Endothelial cell of umbilical vein (primary cell): ENCODE data around the gene MSL3B.

Experiments used
- BruUV-seq: library from RNA; stranded (reverse); fragments of 400-500 nt; replicated peaks from 2 replicates; lab custom pipeline; 2021; lab: Mats Ljungman, UMichigan
- CTCF ChIA-PET: fragments of 300-600, 350-600 bp; sonication (Branson Sonifier 250); formaldehyde crosslinking; loops from one replicate; lab custom pipeline; 2021; ENCODE audit warnings: antibody characterized with exemption, inconsistent platforms; lab: Charles Lee
- POLR2A ChIA-PET: fragments of 300-600, 350-600 bp; sonication (Branson Sonifier 250); formaldehyde crosslinking; loops from one replicate; lab custom pipeline; 2021; ENCODE audit warnings: antibody characterized with exemption, inconsistent platforms; lab: Charles Lee
- DNase-seq: peaks from one replicate; pipeline ENCODE4 v3.0.0-alpha.2; 2011; ENCODE audit warnings: low read depth, low spot score
- FAIRE-seq: peaks from 2 replicates; lab custom pipeline; 2011; peaks lifted over from hg19 to GRCh38; lab: Jason Lieb, UNC
- H2AFZ ChIP-seq: 2 replicates; pipeline ENCODE4 v1.6.0; 2012; ENCODE audit warnings: low read depth, low read length, control low read depth, inconsistent platforms
- H3K27ac ChIP-seq: 2 replicates; pipeline ENCODE4 v1.5.1; 2011; ENCODE audit warnings: low read depth, mild to moderate bottlenecking, control low read depth, low read length, moderate library complexity; ENCODE audit not compliant: insufficient read depth
- H3K27me3 ChIP-seq, 2 experiments: 2 replicates each; pipeline versions ENCODE4 v1.6.0 to v1.6.1; 2011; ENCODE audit warnings: low read length in 2 of 2, mixed read lengths in 1 of 2; ENCODE audit not compliant: control insufficient read depth in 2 of 2, insufficient read depth in 2 of 2
- H3K36me3 ChIP-seq, 2 experiments: 2 replicates in 1 of 2; 3 replicates in 1 of 2; pipeline ENCODE4 v1.5.1; 2011; ENCODE audit warnings: low read length in 2 of 2, mild to moderate bottlenecking in 1 of 2, moderate library complexity in 1 of 2; ENCODE audit not compliant: control insufficient read depth in 2 of 2, insufficient read depth in 2 of 2; ENCODE audit errors: extremely low read depth in 1 of 2
- H3K4me1 ChIP-seq: 3 replicates; pipeline ENCODE4 v1.5.1; 2011; ENCODE audit warnings: mild to moderate bottlenecking, low read length; ENCODE audit not compliant: control insufficient read depth, insufficient read depth; ENCODE audit errors: extremely low read depth
- H3K4me2 ChIP-seq: 2 replicates; pipeline ENCODE4 v1.6.1; 2011; ENCODE audit warnings: low read length, control low read depth, mixed read lengths; ENCODE audit not compliant: insufficient read depth
- H3K4me3 ChIP-seq, 3 experiments: fragments of 200-600 bp in 1 of 3; sonication (generic), shearing (Covaris generic) in 1 of 3; replicated peaks in 1 of 3; 2 replicates each; pipeline ENCODE4 v1.5.1; 2011 to 2016; ENCODE audit warnings: control low read depth in 3 of 3, low read length in 3 of 3, mild to moderate bottlenecking in 2 of 3, inconsistent platforms in 1 of 3, low read depth in 1 of 3, moderate library complexity in 1 of 3; ENCODE audit not compliant: insufficient read depth in 1 of 3
- H3K79me2 ChIP-seq: 2 replicates; pipeline ENCODE4 v1.6.0; 2012; ENCODE audit warnings: low read length, inconsistent platforms; ENCODE audit not compliant: control insufficient read depth, insufficient read depth
- H3K9ac ChIP-seq: replicated peaks from 2 replicates; pipeline ENCODE3; 2011; ENCODE audit warnings: low read length, control low read depth; ENCODE audit not compliant: insufficient read depth; ENCODE audit errors: extremely low read depth
- H3K9me1 ChIP-seq: replicated peaks from 3 replicates; pipeline ENCODE4 v1.6.0; 2011; ENCODE audit warnings: mild to moderate bottlenecking, low read length; ENCODE audit not compliant: control insufficient read depth, insufficient read depth; ENCODE audit errors: extremely low read depth
- H3K9me3 ChIP-seq: replicated peaks from 2 replicates; pipeline ENCODE4 v1.5.1; 2012; ENCODE audit warnings: low read length, inconsistent platforms; ENCODE audit not compliant: control insufficient read depth, insufficient read depth
- H4K20me1 ChIP-seq: replicated peaks from 2 replicates; pipeline ENCODE3; 2011; ENCODE audit warnings: mild to moderate bottlenecking, low read length; ENCODE audit not compliant: control insufficient read depth, insufficient read depth; ENCODE audit errors: extremely low read depth
- EZH2 ChIP-seq: IDR thresholded peaks from 2 replicates; pipeline ENCODE4 v1.6.1; 2012; ENCODE audit warnings: borderline replicate concordance, low read depth, mild to moderate bottlenecking, moderate library complexity, low read length, inconsistent platforms; ENCODE audit not compliant: severe bottlenecking
- FOS ChIP-seq: IDR thresholded peaks from 2 replicates; pipeline ENCODE4 v1.6.1; 2011; ENCODE audit warnings: mild to moderate bottlenecking, low read length, moderate library complexity, borderline replicate concordance; ENCODE audit not compliant: insufficient read depth
- GATA2 ChIP-seq: IDR thresholded peaks from 2 replicates; pipeline ENCODE4 v1.7.0; 2011; ENCODE audit warnings: low read depth, mild to moderate bottlenecking, moderate library complexity, mixed read lengths, low read length; ENCODE audit not compliant: insufficient read length, insufficient read depth
- JUN ChIP-seq: IDR thresholded peaks from 2 replicates; pipeline ENCODE4 v1.6.1; 2011; ENCODE audit warnings: borderline replicate concordance, low read depth; ENCODE audit not compliant: insufficient read length, insufficient read depth
- POLR2A ChIP-seq: IDR thresholded peaks from 2 replicates; pipeline ENCODE4 v1.6.1; 2012; ENCODE audit warnings: low read depth, mild to moderate bottlenecking, control low read depth, low read length
- POLR2AphosphoS5 ChIP-seq: IDR thresholded peaks from 2 replicates; pipeline ENCODE4 v1.6.1; 2012; ENCODE audit warnings: low read depth, mild to moderate bottlenecking, control low read depth, low read length, moderate library complexity; ENCODE audit not compliant: insufficient read depth
- dilution Hi-C: fragments of 300-500 bp; cut with MboI; formaldehyde crosslinking; loops from one replicate; pipeline ENCODE4 v1.15.0; 2019; ENCODE audit warnings: low sequenced_read_pairs; ENCODE audit not compliant: extremely low pct_ligation_motif_present
- intact Hi-C: fragments of 100-400 bp; cut with micrococcal nuclease; formaldehyde crosslinking; loops from one replicate; pipeline ENCODE4 v1.10.0; 2022
- TF ChIP-seq, protein P1 (sequence below), 2 donors: IDR thresholded peaks; 1 replicate in 1 of 2; 2 replicates in 1 of 2; pipeline ENCODE4 v1.5.1; 2011; ENCODE audit warnings: low read length in 2 of 2, mild to moderate bottlenecking in 2 of 2, moderate library complexity in 2 of 2, control low read depth in 1 of 2, inconsistent platforms in 1 of 2, low read depth in 1 of 2; ENCODE audit not compliant: insufficient read depth in 1 of 2; ENCODE audit errors: extremely low read depth in 1 of 2
- TF ChIP-seq, protein P2 (sequence below): IDR thresholded peaks from 2 replicates; pipeline ENCODE4 v1.6.1; 2011; ENCODE audit not compliant: insufficient read depth, insufficient read length

MSL3B gene

DNA sequence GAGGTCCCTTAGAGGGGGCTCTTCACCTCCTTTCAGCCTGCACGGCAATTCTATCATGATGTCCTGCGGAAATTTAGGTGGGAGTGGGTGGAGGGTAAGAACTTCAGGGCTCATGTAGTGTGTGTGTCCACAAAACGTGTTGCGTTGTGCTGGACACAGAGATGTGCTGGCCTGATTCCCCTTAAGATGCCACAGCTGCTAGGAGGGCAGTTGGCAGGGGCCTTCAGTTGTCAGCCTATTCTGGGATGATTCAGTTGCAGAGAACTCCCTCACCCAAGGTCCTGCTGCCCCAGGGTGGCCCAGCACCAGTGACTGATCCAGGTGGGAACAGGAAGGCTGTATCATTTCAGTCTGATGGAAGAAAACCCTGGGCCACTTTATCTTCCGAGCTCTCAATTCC is 12.8 kb downstream of the MSL3B start:
- H2AFZ ChIP-seq = no peak overlapping the region
- dilution Hi-C loops = no loop called here
- no peaks in the 10 kb centered on the region for H4K20me1 ChIP-seq
- peaks cover 39% of the 10 kb centered on the region for H3K79me2 ChIP-seq
- intact Hi-C loops = loop anchor here (2.0 to 10.0 kb wide), 3 partner anchors 407 to 641 kb away; partner anchors contain the start of genes ARL4C and DGKD
- no peak overlapping the region for H3K4me2 ChIP-seq
- H3K27ac ChIP-seq = no peak overlapping the region
- TF ChIP-seq FOS (no peak), GATA2 (no peak), POLR2A (no peak), EZH2 (no peak), JUN (no peak), POLR2AphosphoS5 (no peak)
- TF ChIP-seq, protein P1, sequence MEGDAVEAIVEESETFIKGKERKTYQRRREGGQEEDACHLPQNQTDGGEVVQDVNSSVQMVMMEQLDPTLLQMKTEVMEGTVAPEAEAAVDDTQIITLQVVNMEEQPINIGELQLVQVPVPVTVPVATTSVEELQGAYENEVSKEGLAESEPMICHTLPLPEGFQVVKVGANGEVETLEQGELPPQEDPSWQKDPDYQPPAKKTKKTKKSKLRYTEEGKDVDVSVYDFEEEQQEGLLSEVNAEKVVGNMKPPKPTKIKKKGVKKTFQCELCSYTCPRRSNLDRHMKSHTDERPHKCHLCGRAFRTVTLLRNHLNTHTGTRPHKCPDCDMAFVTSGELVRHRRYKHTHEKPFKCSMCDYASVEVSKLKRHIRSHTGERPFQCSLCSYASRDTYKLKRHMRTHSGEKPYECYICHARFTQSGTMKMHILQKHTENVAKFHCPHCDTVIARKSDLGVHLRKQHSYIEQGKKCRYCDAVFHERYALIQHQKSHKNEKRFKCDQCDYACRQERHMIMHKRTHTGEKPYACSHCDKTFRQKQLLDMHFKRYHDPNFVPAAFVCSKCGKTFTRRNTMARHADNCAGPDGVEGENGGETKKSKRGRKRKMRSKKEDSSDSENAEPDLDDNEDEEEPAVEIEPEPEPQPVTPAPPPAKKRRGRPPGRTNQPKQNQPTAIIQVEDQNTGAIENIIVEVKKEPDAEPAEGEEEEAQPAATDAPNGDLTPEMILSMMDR (IDR thresholded peaks at IDR 0.05; ENCODE audit: extremely low read depth in 1 of 2, insufficient read depth in 1 of 2, low read depth in 1 of 2, low read length in 2 of 2) = no peak
- TF ChIP-seq, protein P2, sequence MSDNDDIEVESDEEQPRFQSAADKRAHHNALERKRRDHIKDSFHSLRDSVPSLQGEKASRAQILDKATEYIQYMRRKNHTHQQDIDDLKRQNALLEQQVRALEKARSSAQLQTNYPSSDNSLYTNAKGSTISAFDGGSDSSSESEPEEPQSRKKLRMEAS = no peak
- H3K27me3 ChIP-seq = no peaks in the 10 kb centered on the region
- H3K9ac ChIP-seq = no peak overlapping the region
- H3K9me3 ChIP-seq = no peaks in the 10 kb centered on the region
- H3K36me3 ChIP-seq = peaks cover 0 to 4% of the 10 kb centered on the region in 2 experiments
- FAIRE-seq (no peak), DNase-seq (no peak)
- H3K4me3 ChIP-seq = no peak overlapping the region
- BruUV-seq = no TSS peak
- CTCF ChIA-PET = interaction anchor here (1.7 kb wide), 1 partner anchor 406 kb away, joined by 6 read pairs; no protein-coding TSS in a partner anchor
- H3K9me1 ChIP-seq = no peaks in the 10 kb centered on the region
- POLR2A ChIA-PET = no interaction called here
- peaks cover 20% of the 10 kb centered on the region for H3K4me1 ChIP-seq
